H4 (cell line): Measurements from ENCODE around the gene BLOC1S5. TPM values are rescaled to one million over a fixed set of nuclear protein-coding genes. Genes with fewer than 3 reads are reported as not detected.
A peak's percentile ranks its signal among the peaks of the same experiment; 100 is the strongest.
"Not testable (repeated sequence)": the region's sequence is repeated elsewhere in the genome, so short reads cannot be mapped to it uniquely, and the experiment has no call there.

Source experiments
- DNase-seq: peaks from one replicate; pipeline ENCODE4 v3.0.0-alpha.2; 2015; ENCODE audit warnings: low spot score
- total RNA-seq: library from RNA; depleted of rRNA; stranded (reverse); fragments of >200 nt; shearing (Covaris generic); gene quantifications from 2 replicates; pipeline ENCODE4 v1.2.3, GENCODE V29; 2014

Gene BLOC1S5
- total RNA-seq, 1 experiment from 2014 or later, result 14.8 TPM

GRCh38 chr6:8043221-8043620 is 21.0 kb downstream of the BLOC1S5 start:
- no peak for DNase-seq

- no peak for DNase-seq
Measured at GRCh38 chr6:8041913-8042583, 22.1 kb downstream of the BLOC1S5 start.

- not testable (repeated sequence) for DNase-seq
Measured at GRCh38 chr6:8034107-8034506, 30.1 kb downstream of the BLOC1S5 start.

- DNase-seq, result no peak
Measured at GRCh38 chr6:8030920-8031319, 33.3 kb downstream of the BLOC1S5 start.

GRCh38 chr6:8029243-8029870 is 34.8 kb downstream of the BLOC1S5 start:
- DNase-seq, result no peak

GRCh38 chr6:8027965-8028651 is 36.1 kb downstream of the BLOC1S5 start:
- DNase-seq, result no peak

GRCh38 chr6:8026800-8027199 is 37.4 kb downstream of the BLOC1S5 start:
- no peak for DNase-seq

- DNase-seq, result no peak
Measured at GRCh38 chr6:8025191-8025590, 39.0 kb downstream of the BLOC1S5 start.

GRCh38 chr6:8023638-8024037 is 40.6 kb downstream of the BLOC1S5 start:
- DNase-seq, result no peak

- DNase-seq, result no peak
Measured at GRCh38 chr6:8020083-8020482, 44.1 kb downstream of the BLOC1S5 start.

GRCh38 chr6:8017705-8018104 is 46.5 kb downstream of the BLOC1S5 start:
- DNase-seq, result no peak

GRCh38 chr6:8017276-8017701 is 46.9 kb downstream of the BLOC1S5 start:
- DNase-seq, result no peak

- DNase-seq, result no peak
Measured at GRCh38 chr6:8014947-8015346, 49.2 kb downstream of the BLOC1S5 start.

- no peak for DNase-seq
Measured at GRCh38 chr6:8013763-8014162, 50.4 kb downstream of the BLOC1S5 start.

- peak; percentile 25 for DNase-seq
Measured at GRCh38 chr6:8006208-8006607, 58.0 kb downstream of the BLOC1S5 start.

- no peak for DNase-seq
Measured at GRCh38 chr6:8005136-8005535, 59.1 kb downstream of the BLOC1S5 start.

- no peak for DNase-seq
Measured at GRCh38 chr6:8000636-8001035, 63.6 kb downstream of the BLOC1S5 start.

GRCh38 chr6:8000188-8000596 is 64.0 kb downstream of the BLOC1S5 start:
- DNase-seq, result no peak

GRCh38 chr6:7999201-7999600 is 65.0 kb downstream of the BLOC1S5 start:
- no peak for DNase-seq

- no peak for DNase-seq
Measured at GRCh38 chr6:7998103-7998725, 66.0 kb downstream of the BLOC1S5 start.

GRCh38 chr6:7997286-7997685 is 66.9 kb downstream of the BLOC1S5 start:
- DNase-seq, result no peak

- DNase-seq, result peak; percentile 68
Measured at GRCh38 chr6:7996538-7997111, 67.6 kb downstream of the BLOC1S5 start.
